Upper lobe of left lung (tissue), 4 donors: ENCODE results near the gene SOCS1.

Source experiments
- CTCF ChIP-seq, 6 experiments: fragments of 450-650 bp in 4 of 6; fragments of 200-600 bp in 2 of 6; sonication (generic) in 2 of 6; IDR thresholded peaks; one replicate each; pipeline ENCODE4 v1.5.1; 2016 to 2019; ENCODE audit warnings: antibody characterized with exemption in 6 of 6
- EP300 ChIP-seq, 4 donors: sonication (generic); formaldehyde crosslinking; IDR thresholded peaks; one replicate each; pipeline ENCODE4 v1.5.1; 2017; ENCODE audit warnings: antibody characterized with exemption in 4 of 4, control low read depth in 2 of 4

- no peak for TF ChIP-seq CTCF (IDR thresholded peaks at IDR 0.05)
- no peak for TF ChIP-seq EP300 (IDR thresholded peaks at IDR 0.05)
Observed at GRCh38 chr16:11300560-11300892, 44.5 kb upstream of the SOCS1 start.
